ENCODE results near the gene SDCCAG8. TPM values are rescaled to one million over a fixed set of nuclear protein-coding genes. Genes with fewer than 3 reads are reported as not detected.

Gene SDCCAG8
- total RNA-seq, 4 donors from 2014 or later = 21.6 to 62.7 (median 39.8) TPM

DNA sequence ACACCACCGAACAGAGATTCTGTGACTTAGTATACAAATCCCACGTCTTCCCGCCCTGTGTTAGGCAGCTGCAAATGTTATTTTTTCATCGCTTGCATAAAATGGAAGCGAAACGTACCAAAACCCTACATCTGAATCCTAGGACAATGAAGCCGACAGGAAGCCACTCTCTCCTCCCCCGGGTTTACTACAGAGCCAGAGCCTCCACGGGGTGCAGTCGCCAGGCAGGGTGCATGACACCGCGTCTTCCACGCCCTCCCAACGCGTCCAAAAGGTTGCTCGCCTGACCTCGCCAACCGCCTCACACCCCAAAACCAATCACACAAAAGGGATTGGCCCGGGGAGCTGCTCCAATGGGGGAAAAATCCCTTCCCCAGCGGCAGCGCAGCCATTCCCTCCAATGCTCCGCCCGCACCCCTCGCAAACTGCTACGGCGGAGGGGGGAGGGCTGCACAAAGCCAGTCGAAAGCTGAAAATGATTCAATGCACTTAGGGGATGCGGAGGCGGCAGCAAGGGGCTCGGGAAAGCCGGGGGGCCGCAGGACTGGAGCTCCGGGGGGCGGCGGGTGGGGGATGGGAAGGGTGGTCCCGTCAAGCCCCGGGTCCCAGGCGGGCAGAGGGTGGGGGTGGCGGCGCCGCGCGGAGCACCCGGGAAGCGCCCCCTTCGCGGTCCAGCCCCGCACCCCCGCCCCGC lies 1.5 kb upstream of the SDCCAG8 start:
- peaks cover 30% of the 10 kb centered on the region for H3K4me1 ChIP-seq
- H3K4me3 ChIP-seq = peak overlapping the region; percentile 80
- under 1% methylated on average over 21 of the region's 50 CpGs for WGBS
- H3K27me3 ChIP-seq = no peaks in the 10 kb centered on the region
- H3K9me3 ChIP-seq = no peaks in the 10 kb centered on the region
- no peaks in the 10 kb centered on the region for H3K36me3 ChIP-seq
- peak in 1 of 3 donors; percentile 37 for TF ChIP-seq POLR2AphosphoS5 (IDR thresholded peaks at IDR 0.05)
- TF ChIP-seq POLR2A (IDR thresholded peaks at IDR 0.05) = peak in 1 of 2 donors; percentile 35
- no peak for TF ChIP-seq EP300 (IDR thresholded peaks at IDR 0.05)
- peak; percentile 84 to 87 for DNase-seq (ENCODE audit: low spot score in 2 of 2)
- peak overlapping the region; percentile 96 for H3K27ac ChIP-seq

DNA sequence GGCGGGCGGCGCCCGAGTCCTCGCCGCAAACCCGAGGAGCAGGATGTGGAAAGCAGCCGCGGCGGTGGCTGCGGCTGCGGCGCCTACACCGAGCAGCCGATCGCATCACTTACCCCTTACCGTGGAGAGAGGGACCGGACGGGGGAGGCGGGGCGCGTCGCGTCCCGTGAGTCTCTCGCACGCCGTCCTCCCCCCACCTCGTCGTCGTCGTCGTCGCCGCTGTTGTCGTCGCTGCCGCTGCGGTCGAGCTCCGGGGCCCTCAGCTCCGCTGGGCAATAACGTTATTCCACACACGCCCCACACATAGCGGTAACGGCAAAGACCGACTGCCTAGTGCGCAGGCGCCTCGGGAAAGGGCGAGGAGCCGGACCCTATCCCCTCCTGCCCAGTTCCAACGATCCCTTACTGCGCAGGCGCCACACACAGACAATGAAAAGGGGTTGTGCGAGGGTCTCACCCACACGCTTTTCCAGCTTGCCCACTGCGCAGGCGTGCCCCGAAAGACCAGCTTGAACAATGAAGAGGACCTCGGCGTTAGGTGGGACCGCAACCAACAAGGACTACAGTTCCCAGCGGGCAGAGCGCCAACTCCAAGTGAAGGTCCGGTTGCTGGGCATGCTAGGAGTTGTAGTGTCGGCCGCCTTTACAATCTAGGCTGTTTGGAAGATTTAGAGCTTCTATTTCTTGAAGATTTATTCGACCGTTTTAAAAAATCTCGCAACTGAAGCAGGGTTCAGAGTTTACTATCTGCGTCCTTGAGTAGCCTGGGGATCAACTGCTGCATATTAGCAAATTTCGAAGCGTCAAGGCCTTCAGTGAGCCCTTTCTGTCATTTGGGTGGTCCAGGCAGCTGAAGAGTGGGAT lies 682 bp upstream of the SDCCAG8 start, which contains the start of gene CEP170:
Gene CEP170, minus strand, starts transcription at position 355 of the 864 bp plus-strand sequence. CDS start 30,001 bp downstream, outside the sequence.
- WGBS = under 1% methylated on average over 21 of the region's 74 CpGs
- no peaks in the 10 kb centered on the region for H3K36me3 ChIP-seq
- H3K4me3 ChIP-seq = peak within 1 kb of the TSS; percentile 80
- H3K27me3 ChIP-seq = no peaks in the 10 kb centered on the region
- no peaks in the 10 kb centered on the region for H3K9me3 ChIP-seq
- peak; percentile 95 to 96 for DNase-seq (ENCODE audit: low spot score in 2 of 2)
- no peak for TF ChIP-seq EP300 (IDR thresholded peaks at IDR 0.05)
- TF ChIP-seq POLR2A (IDR thresholded peaks at IDR 0.05) = peak in 1 of 2 donors; percentile 60
- TF ChIP-seq, protein P1, sequence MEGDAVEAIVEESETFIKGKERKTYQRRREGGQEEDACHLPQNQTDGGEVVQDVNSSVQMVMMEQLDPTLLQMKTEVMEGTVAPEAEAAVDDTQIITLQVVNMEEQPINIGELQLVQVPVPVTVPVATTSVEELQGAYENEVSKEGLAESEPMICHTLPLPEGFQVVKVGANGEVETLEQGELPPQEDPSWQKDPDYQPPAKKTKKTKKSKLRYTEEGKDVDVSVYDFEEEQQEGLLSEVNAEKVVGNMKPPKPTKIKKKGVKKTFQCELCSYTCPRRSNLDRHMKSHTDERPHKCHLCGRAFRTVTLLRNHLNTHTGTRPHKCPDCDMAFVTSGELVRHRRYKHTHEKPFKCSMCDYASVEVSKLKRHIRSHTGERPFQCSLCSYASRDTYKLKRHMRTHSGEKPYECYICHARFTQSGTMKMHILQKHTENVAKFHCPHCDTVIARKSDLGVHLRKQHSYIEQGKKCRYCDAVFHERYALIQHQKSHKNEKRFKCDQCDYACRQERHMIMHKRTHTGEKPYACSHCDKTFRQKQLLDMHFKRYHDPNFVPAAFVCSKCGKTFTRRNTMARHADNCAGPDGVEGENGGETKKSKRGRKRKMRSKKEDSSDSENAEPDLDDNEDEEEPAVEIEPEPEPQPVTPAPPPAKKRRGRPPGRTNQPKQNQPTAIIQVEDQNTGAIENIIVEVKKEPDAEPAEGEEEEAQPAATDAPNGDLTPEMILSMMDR (IDR thresholded peaks at IDR 0.05) = no peak
- peak; percentile 55 to 62 (median 60) for TF ChIP-seq POLR2AphosphoS5 (IDR thresholded peaks at IDR 0.05)
- H3K27ac ChIP-seq = peak within 1 kb of the TSS; percentile 96
- peaks cover 36% of the 10 kb centered on the region for H3K4me1 ChIP-seq

- no peak for DNase-seq (ENCODE audit: low spot score in 2 of 2)
- Histone ChIP-seq H3K9me3 (no peaks in the 10 kb centered on the region), H3K4me1 (peaks cover 47% of the 10 kb centered on the region), H3K36me3 (no peaks in the 10 kb centered on the region), H3K27me3 (no peaks in the 10 kb centered on the region), H3K27ac (peak overlapping the region; percentile 96), H3K4me3 (peak overlapping the region; percentile 80)
- 35% methylated on average over 2 of the region's 2 CpGs for WGBS
- no peak for TF ChIP-seq POLR2AphosphoS5 (IDR thresholded peaks at IDR 0.05)
- TF ChIP-seq EP300 (IDR thresholded peaks at IDR 0.05) = no peak
- TF ChIP-seq, protein P1 (IDR thresholded peaks at IDR 0.05) = no peak
- no peak for TF ChIP-seq POLR2A (IDR thresholded peaks at IDR 0.05)
Measured at GRCh38 chr1:243256590-243256989, 749 bp downstream of the SDCCAG8 start.

- H3K27ac ChIP-seq = no peak overlapping the region
- H3K27me3 ChIP-seq = no peaks in the 10 kb centered on the region
- H3K4me3 ChIP-seq = no peak overlapping the region
- H3K9me3 ChIP-seq = no peaks in the 10 kb centered on the region
- DNase-seq (ENCODE audit: low spot score in 2 of 2) = no peak
- WGBS = 90% methylated on average over 1 of the region's 1 CpG
- peaks cover 47% of the 10 kb centered on the region for H3K4me1 ChIP-seq
- TF ChIP-seq POLR2AphosphoS5 (IDR thresholded peaks at IDR 0.05) (no peak), POLR2A (IDR thresholded peaks at IDR 0.05) (no peak), EP300 (IDR thresholded peaks at IDR 0.05) (no peak)
- TF ChIP-seq, protein P1 (IDR thresholded peaks at IDR 0.05) = no peak
- no peaks in the 10 kb centered on the region for H3K36me3 ChIP-seq
Measured at GRCh38 chr1:243257189-243257588, 1.3 kb downstream of the SDCCAG8 start.

DNA sequence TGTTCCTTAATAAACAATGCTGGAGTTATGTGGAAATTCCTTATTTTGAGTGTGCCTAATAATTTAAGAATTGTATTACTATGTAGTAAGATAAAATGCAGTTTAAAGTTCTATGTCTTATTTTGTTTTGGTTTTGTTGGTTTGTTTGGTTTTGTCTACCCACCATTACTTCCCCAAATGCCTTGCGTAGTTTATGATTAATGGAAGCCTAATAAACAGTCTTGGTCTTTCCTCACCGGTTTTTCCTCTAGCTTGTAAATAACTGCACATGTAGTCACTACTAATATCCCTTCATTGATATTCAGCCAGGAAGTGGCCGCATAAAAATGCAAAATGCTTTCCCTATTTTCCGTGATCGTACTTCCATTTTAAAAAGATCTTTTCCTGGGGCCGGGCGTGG lies 2.9 kb downstream of the SDCCAG8 start:
- H3K9me3 ChIP-seq = no peaks in the 10 kb centered on the region
- no peak overlapping the region for H3K4me3 ChIP-seq
- 98% methylated on average over 7 of the region's 7 CpGs for WGBS
- no peak for DNase-seq (ENCODE audit: low spot score in 2 of 2)
- H3K4me1 ChIP-seq = peaks cover 35% of the 10 kb centered on the region
- TF ChIP-seq POLR2A (IDR thresholded peaks at IDR 0.05) (no peak), POLR2AphosphoS5 (IDR thresholded peaks at IDR 0.05) (no peak), EP300 (IDR thresholded peaks at IDR 0.05) (no peak)
- TF ChIP-seq, protein P1 (IDR thresholded peaks at IDR 0.05) = no peak
- no peaks in the 10 kb centered on the region for H3K36me3 ChIP-seq
- no peak overlapping the region for H3K27ac ChIP-seq
- no peaks in the 10 kb centered on the region for H3K27me3 ChIP-seq

Measured in suprapubic skin (tissue), 4 donors.